BJ (cell line): ENCODE measurements around the gene RAF1. TPM values are rescaled to one million over a fixed set of nuclear protein-coding genes. Genes with fewer than 3 reads are reported as not detected.
"Not testable (repeated sequence)": the region's sequence is repeated elsewhere in the genome, so short reads cannot be mapped to it uniquely, and the experiment has no call there.

Experiments used
- CTCF ChIA-PET: fragments of 350-600 bp; formaldehyde crosslinking; extraction: SDS; loops from one replicate; lab custom pipeline; 2021; ENCODE audit warnings: antibody characterized with exemption, inconsistent platforms; lab: Yijun Ruan, JAX
- POLR2A ChIA-PET: fragments of 300-600 bp; sonication (Branson Sonifier 250); formaldehyde crosslinking; extraction: SDS; loops from one replicate; lab custom pipeline; 2021; ENCODE audit warnings: antibody characterized with exemption; lab: Charles Lee
- DNase-seq: peaks from one replicate; pipeline ENCODE4 v3.0.0-alpha.2; 2011; ENCODE audit warnings: low read depth
- H3K27me3 ChIP-seq: 2 replicates; pipeline ENCODE4 v1.6.0; 2011; ENCODE audit warnings: low read length; ENCODE audit not compliant: control insufficient read depth, insufficient read depth
- H3K36me3 ChIP-seq: 2 replicates; pipeline ENCODE4 v1.5.1; 2011; ENCODE audit warnings: low read length; ENCODE audit not compliant: control insufficient read depth, insufficient read depth
- H3K4me3 ChIP-seq: 2 replicates; pipeline ENCODE4 v1.5.1; 2011; ENCODE audit warnings: low read depth, mild to moderate bottlenecking, control low read depth, low read length
- CTCF ChIP-seq: IDR thresholded peaks from 2 replicates; pipeline ENCODE4 v1.5.1; 2011; ENCODE audit warnings: low read depth, mild to moderate bottlenecking, control low read depth, inconsistent platforms, low read length, moderate library complexity; ENCODE audit not compliant: insufficient read depth
- polyA plus RNA-seq: library from polyadenylated mRNA; depleted of rRNA; stranded (reverse); fragments of >200 nt; gene quantifications from 2 replicates; pipeline ENCODE4 v1.2.3, GENCODE V29; 2011

The RAF1 gene
- polyA plus RNA-seq, 1 experiment, result 122 TPM

- ChIA-PET CTCF (interaction anchor here (1.0 kb wide), 1 partner anchor 22 kb away, joined by 3 read pairs; no protein-coding TSS in a partner anchor), POLR2A (interaction anchor here (0.7 kb wide), 1 partner anchor 153 kb away, joined by 3 read pairs; no protein-coding TSS in a partner anchor)
- no peak for DNase-seq
- TF ChIP-seq CTCF, result no peak
- no peaks in the 10 kb centered on the region for H3K36me3 ChIP-seq
- H3K27me3 ChIP-seq, result no peaks in the 10 kb centered on the region
- no peak overlapping the region for H3K4me3 ChIP-seq
Measured at GRCh38 chr3:12638105-12638504, 25.8 kb downstream of the RAF1 start.

DNA sequence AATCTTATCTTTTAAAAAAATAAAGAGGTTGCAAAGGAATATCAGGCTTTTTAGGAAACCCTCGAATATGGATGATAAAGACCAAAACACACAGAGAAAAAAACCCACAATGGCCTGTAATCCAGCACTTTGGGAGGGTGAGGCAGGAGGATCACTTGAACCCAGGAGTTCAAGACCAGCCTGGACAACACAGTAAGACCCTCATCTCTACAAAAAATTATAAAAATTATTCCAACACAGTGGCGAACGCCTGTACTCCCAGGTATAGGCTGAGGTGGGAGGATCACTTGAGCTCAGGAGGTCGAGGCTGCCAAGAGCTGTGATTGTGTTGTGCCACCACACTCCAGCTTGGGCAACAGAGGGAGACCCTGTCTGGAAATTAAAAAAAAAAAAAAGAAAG is 30.8 kb downstream of the RAF1 start:
- POLR2A ChIA-PET, result no interaction called here

GRCh38 chr3:12632523-12632922 is 31.4 kb downstream of the RAF1 start:
- Histone ChIP-seq H3K36me3 (no peaks in the 10 kb centered on the region), H3K27me3 (no peaks in the 10 kb centered on the region), H3K4me3 (no peak overlapping the region)
- POLR2A ChIA-PET, result interaction anchor here (0.6 kb wide), 1 partner anchor 394 kb away, joined by 4 read pairs; no protein-coding TSS in a partner anchor
- CTCF ChIA-PET, result no interaction called here
- no peak for TF ChIP-seq CTCF
- no peak for DNase-seq

More for the DNA sequence above, 30.8 kb downstream of the RAF1 start:
- CTCF ChIA-PET, result no interaction called here
- Histone ChIP-seq H3K27me3 (no peaks in the 10 kb centered on the region), H3K4me3 (no peak overlapping the region), H3K36me3 (no peaks in the 10 kb centered on the region)
- no peak for DNase-seq
- no peak for TF ChIP-seq CTCF

GRCh38 chr3:12630843-12631242 is 33.1 kb downstream of the RAF1 start:
- POLR2A ChIA-PET, H3K36me3 ChIP-seq, H3K4me3 ChIP-seq, DNase-seq, H3K27me3 ChIP-seq: not testable (repeated sequence)
- CTCF ChIA-PET, result interaction anchor here (0.6 kb wide), 1 partner anchor 41 kb away, joined by 3 read pairs; no protein-coding TSS in a partner anchor

DNA sequence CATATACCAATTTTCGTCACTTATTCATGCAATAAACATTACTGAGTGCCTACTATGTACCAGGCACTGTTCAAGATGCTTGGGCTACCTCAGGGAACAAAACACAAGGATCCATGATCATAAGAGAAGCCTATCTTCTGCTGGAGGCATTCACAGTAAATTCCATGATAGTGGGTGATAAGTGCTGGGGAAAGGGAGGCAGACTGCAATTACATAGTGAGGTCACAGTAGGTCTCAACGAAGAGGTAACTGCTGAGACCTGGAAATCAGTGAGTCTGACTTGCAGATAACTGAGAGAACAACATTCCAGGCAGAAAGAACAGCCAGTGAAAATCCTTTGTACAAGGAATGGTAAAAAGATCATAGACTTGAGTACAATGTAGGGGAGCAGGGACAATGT is 33.6 kb downstream of the RAF1 start:
- Histone ChIP-seq H3K27me3 (no peaks in the 10 kb centered on the region), H3K4me3 (no peak overlapping the region), H3K36me3 (no peaks in the 10 kb centered on the region)
- POLR2A ChIA-PET, result no interaction called here
- no peak for TF ChIP-seq CTCF
- CTCF ChIA-PET, result no interaction called here
- no peak for DNase-seq

DNA sequence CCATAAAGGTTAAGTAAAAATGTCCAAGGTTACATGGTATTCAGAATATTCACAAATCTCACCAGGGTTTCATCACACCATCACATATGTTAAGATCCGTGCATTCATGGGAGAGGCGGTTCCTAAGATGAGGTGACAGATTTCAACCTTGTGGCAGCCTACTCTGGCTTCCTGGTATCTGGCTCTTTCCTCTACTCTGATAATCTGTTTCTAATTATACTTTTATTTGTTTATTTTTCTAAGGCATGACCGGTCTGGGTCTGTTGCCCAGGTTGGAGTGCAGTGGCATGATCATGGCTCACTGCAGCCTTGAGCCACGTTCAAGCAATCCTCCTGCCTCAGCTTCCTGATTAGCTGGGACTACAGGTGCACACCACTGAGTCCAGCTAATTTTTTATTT is 34.4 kb downstream of the RAF1 start:
- POLR2A ChIA-PET, result no interaction called here
- CTCF ChIA-PET, result interaction anchor here (1.4 kb wide), 1 partner anchor 29 kb away, joined by 3 read pairs; no protein-coding TSS in a partner anchor
- Histone ChIP-seq H3K27me3 (no peaks in the 10 kb centered on the region), H3K4me3 (no peak overlapping the region), H3K36me3 (no peaks in the 10 kb centered on the region)
- TF ChIP-seq CTCF, result no peak
- peak; percentile 45 for DNase-seq
